PC-9 (cell line): ENCODE data around the gene MYDGF.

Source experiments
- EZH2 ChIP-seq: fragments of 200-600 bp; sonication (generic); IDR thresholded peaks from 2 replicates; pipeline ENCODE4 v1.8.0; 2017; ENCODE audit warnings: antibody characterized with exemption, low read depth
- TF ChIP-seq, protein P1 (sequence below): fragments of 200-600 bp; sonication (generic); conservative IDR thresholded peaks from 2 replicates; pipeline ENCODE4 v1.6.1; 2017; ENCODE audit warnings: mixed run types, antibody characterized with exemption, mild to moderate bottlenecking, moderate library complexity

DNA sequence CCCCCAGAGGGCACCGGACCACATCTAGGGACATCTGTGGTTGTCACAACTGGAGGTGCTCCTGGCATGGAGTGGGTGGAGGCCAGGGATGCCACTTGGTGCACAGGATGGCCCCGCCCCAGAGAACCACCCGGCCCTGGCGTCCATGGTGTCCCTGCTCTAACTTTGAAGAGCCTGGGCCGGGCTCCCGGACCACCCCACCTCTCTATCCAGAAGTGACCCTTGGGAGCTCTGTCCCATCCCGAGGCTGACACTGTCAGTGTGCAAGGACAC, 22.9 kb upstream of the MYDGF start:
- TF ChIP-seq, protein P1, sequence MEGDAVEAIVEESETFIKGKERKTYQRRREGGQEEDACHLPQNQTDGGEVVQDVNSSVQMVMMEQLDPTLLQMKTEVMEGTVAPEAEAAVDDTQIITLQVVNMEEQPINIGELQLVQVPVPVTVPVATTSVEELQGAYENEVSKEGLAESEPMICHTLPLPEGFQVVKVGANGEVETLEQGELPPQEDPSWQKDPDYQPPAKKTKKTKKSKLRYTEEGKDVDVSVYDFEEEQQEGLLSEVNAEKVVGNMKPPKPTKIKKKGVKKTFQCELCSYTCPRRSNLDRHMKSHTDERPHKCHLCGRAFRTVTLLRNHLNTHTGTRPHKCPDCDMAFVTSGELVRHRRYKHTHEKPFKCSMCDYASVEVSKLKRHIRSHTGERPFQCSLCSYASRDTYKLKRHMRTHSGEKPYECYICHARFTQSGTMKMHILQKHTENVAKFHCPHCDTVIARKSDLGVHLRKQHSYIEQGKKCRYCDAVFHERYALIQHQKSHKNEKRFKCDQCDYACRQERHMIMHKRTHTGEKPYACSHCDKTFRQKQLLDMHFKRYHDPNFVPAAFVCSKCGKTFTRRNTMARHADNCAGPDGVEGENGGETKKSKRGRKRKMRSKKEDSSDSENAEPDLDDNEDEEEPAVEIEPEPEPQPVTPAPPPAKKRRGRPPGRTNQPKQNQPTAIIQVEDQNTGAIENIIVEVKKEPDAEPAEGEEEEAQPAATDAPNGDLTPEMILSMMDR: no peak
- no peak for TF ChIP-seq EZH2
